ENCODE measurements around the gene IRX3. TPM values are rescaled to one million over a fixed set of nuclear protein-coding genes. Genes with fewer than 3 reads are reported as not detected.

Gene IRX3
- total RNA-seq, 2 donors from 2014 or later: 5.0 to 21.6 TPM

- peak; percentile 23 for DNase-seq (ENCODE audit: low spot score)
- no peak overlapping the region for H3K27ac ChIP-seq
- H3K9me3 ChIP-seq: no peaks in the 10 kb centered on the region
- peaks cover 0 to 5% of the 10 kb centered on the region in 2 donors for H3K4me1 ChIP-seq
- no peak overlapping the region for H3K4me3 ChIP-seq
- TF ChIP-seq CTCF (IDR thresholded peaks at IDR 0.05): no peak
- no peaks in the 10 kb centered on the region for H3K36me3 ChIP-seq
- no peaks in the 10 kb centered on the region for H3K27me3 ChIP-seq
These were observed 44.4 kb downstream of the IRX3 start for GRCh38 chr16:54242199-54242598.

GRCh38 chr16:54241525-54241924, 45.1 kb downstream of the IRX3 start:
- H3K4me1 ChIP-seq: peaks cover 0 to 5% of the 10 kb centered on the region in 2 donors
- no peaks in the 10 kb centered on the region for H3K36me3 ChIP-seq
- no peak overlapping the region for H3K27ac ChIP-seq
- no peak for TF ChIP-seq CTCF (IDR thresholded peaks at IDR 0.05)
- no peak overlapping the region for H3K4me3 ChIP-seq
- no peaks in the 10 kb centered on the region for H3K9me3 ChIP-seq
- no peak for DNase-seq (ENCODE audit: low spot score)
- H3K27me3 ChIP-seq: no peaks in the 10 kb centered on the region

GRCh38 chr16:54240271-54241129, 46.1 kb downstream of the IRX3 start:
- TF ChIP-seq CTCF (IDR thresholded peaks at IDR 0.05): no peak
- Histone ChIP-seq H3K9me3 (no peaks in the 10 kb centered on the region), H3K36me3 (no peaks in the 10 kb centered on the region), H3K4me1 (peaks cover 0 to 5% of the 10 kb centered on the region in 2 donors), H3K27me3 (no peaks in the 10 kb centered on the region), H3K27ac (peak overlapping the region; percentile 34 to 45), H3K4me3 (no peak overlapping the region)
- no peak for DNase-seq (ENCODE audit: low spot score)

- Histone ChIP-seq H3K4me1 (peaks cover 0 to 9% of the 10 kb centered on the region in 2 donors), H3K27ac (peak overlapping the region; percentile 34 to 45)
- no peak for DNase-seq (ENCODE audit: low spot score)
These were observed 47.1 kb downstream of the IRX3 start for GRCh38 chr16:54239456-54239855.

GRCh38 chr16:54236773-54237172, 49.8 kb downstream of the IRX3 start:
- Histone ChIP-seq H3K36me3 (no peaks in the 10 kb centered on the region), H3K4me1 (peaks cover 0 to 9% of the 10 kb centered on the region in 2 donors), H3K27ac (no peak overlapping the region), H3K9me3 (no peaks in the 10 kb centered on the region), H3K4me3 (no peak overlapping the region), H3K27me3 (no peaks in the 10 kb centered on the region)
- DNase-seq (ENCODE audit: low spot score): no peak
- no peak for TF ChIP-seq CTCF (IDR thresholded peaks at IDR 0.05)

More at GRCh38 chr16:54239456-54239855, 47.1 kb downstream of the IRX3 start:
- no peaks in the 10 kb centered on the region for H3K27me3 ChIP-seq
- H3K4me3 ChIP-seq: no peak overlapping the region
- H3K9me3 ChIP-seq: no peaks in the 10 kb centered on the region
- H3K36me3 ChIP-seq: no peaks in the 10 kb centered on the region
- TF ChIP-seq CTCF (IDR thresholded peaks at IDR 0.05): no peak

Measured in right atrium auricular region (tissue), 2 donors.